H1 (cell line): ENCODE results near the gene HSPBP1. TPM values are rescaled to one million over a fixed set of nuclear protein-coding genes. Genes with fewer than 3 reads are reported as not detected.

Experiments
- CTCF ChIA-PET: fragments of 300-600 bp; sonication (Branson Sonifier 250); formaldehyde crosslinking; loops from one replicate; lab custom pipeline; 2021; ENCODE audit not compliant: partially characterized antibody; lab: Charles Lee
- POLR2A ChIA-PET: fragments of 300-600 bp; sonication (Branson Sonifier 250); formaldehyde crosslinking; loops from one replicate; lab custom pipeline; 2021; ENCODE audit warnings: inconsistent platforms; ENCODE audit not compliant: partially characterized antibody; lab: Charles Lee
- DNase-seq, 2 experiments: peaks; one replicate each; pipeline versions ENCODE4 v3.0.0 to v3.0.0-alpha.2; 2010 to 2022; ENCODE audit warnings: low spot score in 2 of 2, low read depth in 1 of 2, mixed read lengths in 1 of 2
- FAIRE-seq: peaks from 2 replicates; lab custom pipeline; 2011; peaks lifted over from hg19 to GRCh38; lab: Jason Lieb, UNC
- H2AFZ ChIP-seq: 2 replicates; pipeline ENCODE4 v1.8.1; 2012; ENCODE audit warnings: low read length, inconsistent platforms
- H2AK5ac ChIP-seq: 2 replicates; pipeline ENCODE4 v1.6.1; 2013; ENCODE audit warnings: low read depth, low read length
- H2BK120ac ChIP-seq: replicated peaks from 2 replicates; pipeline ENCODE3; 2013; ENCODE audit warnings: low read depth, low read length, inconsistent platforms
- H2BK12ac ChIP-seq: 2 replicates; pipeline ENCODE4 v1.6.1; 2013; ENCODE audit warnings: low read depth, low read length
- H2BK15ac ChIP-seq: 2 replicates; pipeline ENCODE4 v1.6.1; 2013; ENCODE audit warnings: low read length
- H2BK20ac ChIP-seq: 2 replicates; pipeline ENCODE4 v1.6.1; 2013; ENCODE audit warnings: low read length
- H2BK5ac ChIP-seq: 2 replicates; pipeline ENCODE4 v1.6.1; 2013; ENCODE audit warnings: low read depth, low read length
- H3K14ac ChIP-seq: 2 replicates; pipeline ENCODE4 v1.6.1; 2013; ENCODE audit warnings: inconsistent platforms; ENCODE audit not compliant: insufficient read length
- H3K18ac ChIP-seq: 2 replicates; pipeline ENCODE4 v1.6.1; 2013; ENCODE audit warnings: low read length; ENCODE audit errors: extremely low read depth
- H3K23ac ChIP-seq: 2 replicates; pipeline ENCODE4 v1.6.1; 2013; ENCODE audit warnings: inconsistent platforms; ENCODE audit not compliant: insufficient read length
- H3K23me2 ChIP-seq: 2 replicates; pipeline ENCODE4 v1.6.1; 2013; ENCODE audit warnings: low read depth, low read length
- H3K27ac ChIP-seq: 2 replicates; pipeline ENCODE4 v1.6.1; 2011; ENCODE audit warnings: low read depth, low read length, inconsistent platforms
- H3K27me3 ChIP-seq, 4 experiments: replicated peaks in 1 of 4; 1 replicate in 1 of 4; 2 replicates in 3 of 4; pipeline versions ENCODE4 v1.6.1 to v1.8.1; 2011 to 2013; ENCODE audit warnings: low read length in 3 of 4, mild to moderate bottlenecking in 3 of 4, inconsistent platforms in 2 of 4, mixed read lengths in 2 of 4, moderate library complexity in 1 of 4; ENCODE audit not compliant: control insufficient read depth in 3 of 4, insufficient read depth in 3 of 4; ENCODE audit errors: extremely low read depth in 1 of 4
- H3K36me3 ChIP-seq, 4 experiments: 2 replicates each; pipeline versions ENCODE4 v1.6.1 to v1.8.1; 2011 to 2013; ENCODE audit warnings: mild to moderate bottlenecking in 4 of 4, low read length in 3 of 4, moderate library complexity in 2 of 4, control low read depth in 1 of 4, inconsistent platforms in 1 of 4; ENCODE audit not compliant: insufficient read depth in 4 of 4, control insufficient read depth in 2 of 4
- H3K4ac ChIP-seq: replicated peaks from 2 replicates; pipeline ENCODE3; 2013; ENCODE audit warnings: low read length, low read depth, mixed read lengths, inconsistent platforms; ENCODE audit not compliant: insufficient read length
- H3K4me1 ChIP-seq, 4 experiments: replicated peaks in 1 of 4; 1 replicate in 1 of 4; 2 replicates in 3 of 4; pipeline versions ENCODE4 v1.6.1 to v1.8.1; 2011 to 2013; ENCODE audit warnings: low read length in 3 of 4, inconsistent platforms in 2 of 4, mixed read lengths in 1 of 4; ENCODE audit not compliant: insufficient read depth in 4 of 4, control insufficient read depth in 3 of 4
- H3K4me2 ChIP-seq, 2 experiments: 2 replicates each; pipeline versions ENCODE4 v1.6.1 to v1.8.1; 2011 to 2013; ENCODE audit warnings: low read depth in 2 of 2, low read length in 2 of 2, control low read depth in 1 of 2, inconsistent platforms in 1 of 2, mild to moderate bottlenecking in 1 of 2; ENCODE audit not compliant: insufficient read depth in 1 of 2
- H3K4me3 ChIP-seq, 4 experiments: fragments of 200-600, 300-600 bp in 1 of 4; sonication (generic), shearing (Covaris generic), sonication (Bioruptor Twin) in 1 of 4; 2 replicates each; pipeline versions ENCODE4 v1.5.1 to v1.8.1; 2011 to 2016; ENCODE audit warnings: low read length in 4 of 4, low read depth in 3 of 4, control low read depth in 2 of 4, inconsistent platforms in 2 of 4, mild to moderate bottlenecking in 2 of 4, mixed read lengths in 1 of 4, moderate library complexity in 1 of 4; ENCODE audit not compliant: insufficient read depth in 2 of 4; ENCODE audit errors: extremely low read depth in 1 of 4
- H3K56ac ChIP-seq: replicated peaks from 2 replicates; pipeline ENCODE3; 2013; ENCODE audit warnings: low read depth, mild to moderate bottlenecking, mixed read lengths, low read length, inconsistent platforms; ENCODE audit not compliant: insufficient read length
- H3K79me1 ChIP-seq: 2 replicates; pipeline ENCODE4 v1.6.1; 2013; ENCODE audit warnings: low read depth, low read length, control low read depth
- H3K79me2 ChIP-seq, 2 experiments: 2 replicates each; pipeline versions ENCODE4 v1.6.1 to v1.8.1; 2012 to 2013; ENCODE audit warnings: low read length in 2 of 2, mild to moderate bottlenecking in 2 of 2, inconsistent platforms in 1 of 2; ENCODE audit not compliant: insufficient read depth in 2 of 2, control insufficient read depth in 1 of 2
- H3K9ac ChIP-seq, 4 experiments: replicated peaks in 1 of 4; 1 replicate in 1 of 4; 2 replicates in 3 of 4; pipeline versions ENCODE4 v1.6.1 to v1.8.1; 2011 to 2013; ENCODE audit warnings: low read depth in 3 of 4, low read length in 3 of 4, control low read depth in 2 of 4, mild to moderate bottlenecking in 2 of 4, moderate library complexity in 2 of 4, inconsistent platforms in 1 of 4; ENCODE audit errors: extremely low read depth in 1 of 4
- H3K9me3 ChIP-seq, 2 experiments: 2 replicates each; pipeline versions ENCODE4 v1.6.1 to v1.8.1; 2012 to 2013; ENCODE audit warnings: mild to moderate bottlenecking in 2 of 2, moderate library complexity in 2 of 2, control low read depth in 1 of 2, inconsistent platforms in 1 of 2, low read depth in 1 of 2, low read length in 1 of 2, mixed read lengths in 1 of 2; ENCODE audit not compliant: insufficient read depth in 2 of 2
- H4K20me1 ChIP-seq, 2 experiments: replicated peaks in 1 of 2; 2 replicates each; pipeline versions ENCODE3 to v1.8.1; 2011 to 2013; ENCODE audit warnings: inconsistent platforms in 2 of 2, low read length in 2 of 2, mild to moderate bottlenecking in 1 of 2; ENCODE audit not compliant: insufficient read depth in 2 of 2, control insufficient read depth in 1 of 2
- H4K5ac ChIP-seq: 2 replicates; pipeline ENCODE4 v1.6.1; 2013; ENCODE audit warnings: low read length, low read depth, mixed read lengths, inconsistent platforms; ENCODE audit not compliant: insufficient read length
- H4K8ac ChIP-seq: 2 replicates; pipeline ENCODE4 v1.8.0; 2013; ENCODE audit warnings: mild to moderate bottlenecking, moderate library complexity, low read length, inconsistent platforms; ENCODE audit not compliant: insufficient read depth; ENCODE audit errors: extremely low read depth
- H4K91ac ChIP-seq: replicated peaks from 2 replicates; pipeline ENCODE3; 2013; ENCODE audit warnings: low read length, mixed read lengths, inconsistent platforms; ENCODE audit not compliant: insufficient read length
- CBX8 ChIP-seq: fragments of 300-800, 300-1000 bp; sonication (generic); IDR thresholded peaks from 2 replicates; pipeline ENCODE4 v1.7.1; 2016; ENCODE audit warnings: low read depth, low read length, borderline replicate concordance
- EP300 ChIP-seq, 2 experiments: IDR thresholded peaks; 1 replicate in 1 of 2; 2 replicates in 1 of 2; pipeline ENCODE4 v1.6.1; 2011 to 2012; ENCODE audit warnings: low read depth in 2 of 2, low read length in 2 of 2, mild to moderate bottlenecking in 2 of 2, borderline replicate concordance in 1 of 2, inconsistent platforms in 1 of 2, moderate library complexity in 1 of 2
- EZH2 ChIP-seq: fragments of 200-600 bp; sonication (generic); IDR thresholded peaks from 2 replicates; pipeline ENCODE4 v1.7.1; 2012; ENCODE audit warnings: low read depth, mild to moderate bottlenecking, moderate library complexity, low read length, inconsistent platforms; ENCODE audit not compliant: severe bottlenecking
- GTF2F1 ChIP-seq: IDR thresholded peaks from 2 replicates; pipeline ENCODE4 v1.6.1; 2012; ENCODE audit warnings: low read depth, low read length, improper control_type of control experiment, borderline replicate concordance
- JUND ChIP-seq: IDR thresholded peaks from 2 replicates; pipeline ENCODE4 v1.6.1; 2011; ENCODE audit warnings: mild to moderate bottlenecking, improper control_type of control experiment, low read length
- KDM4A ChIP-seq: IDR thresholded peaks from one replicate; pipeline ENCODE4 v1.7.1; 2012; ENCODE audit warnings: low read depth, mild to moderate bottlenecking, moderate library complexity, low read length, inconsistent platforms; ENCODE audit not compliant: severe bottlenecking
- MAFK ChIP-seq: IDR thresholded peaks from 2 replicates; pipeline ENCODE4 v1.6.1; 2012; ENCODE audit warnings: low read depth, mild to moderate bottlenecking, improper control_type of control experiment, low read length
- PHF8 ChIP-seq: fragments of 200-600 bp; sonication (generic); conservative IDR thresholded peaks from 2 replicates; pipeline ENCODE4 v1.7.1; 2012; ENCODE audit warnings: low read depth, mild to moderate bottlenecking, inconsistent platforms, low read length, moderate library complexity
- POLR2AphosphoS5 ChIP-seq: IDR thresholded peaks from 2 replicates; pipeline ENCODE4 v1.6.1; 2011; ENCODE audit warnings: low read depth, low read length
- POU5F1 ChIP-seq: IDR thresholded peaks from 2 replicates; pipeline ENCODE4 v1.6.1; 2011; ENCODE audit warnings: low read depth, mild to moderate bottlenecking, low read length, moderate library complexity
- SIRT6 ChIP-seq: IDR thresholded peaks from one replicate; pipeline ENCODE4 v1.7.1; 2012; ENCODE audit warnings: low read length, inconsistent platforms
- SRF ChIP-seq: IDR thresholded peaks from 2 replicates; pipeline ENCODE4 v1.6.1; 2011; ENCODE audit warnings: mild to moderate bottlenecking, low read depth, low read length, moderate library complexity
- USF2 ChIP-seq: IDR thresholded peaks from 2 replicates; pipeline ENCODE4 v1.6.1; 2011; ENCODE audit warnings: low read length, improper control_type of control experiment
- WGBS, 2 experiments: shearing (Covaris generic) in 1 of 2; methylation state at CpG; one replicate each; pipeline versions ENCODE4 v1.1.6 to v1.1.7; 2013 to 2015; ENCODE audit warnings: low lambda C conversion rate in 2 of 2, mixed read lengths in 2 of 2, inconsistent platforms in 1 of 2, low coverage in 1 of 2, missing lambda C conversion rate in 1 of 2; ENCODE audit not compliant: insufficient replicate concordance in 2 of 2, insufficient coverage in 1 of 2, insufficient read length in 1 of 2; ENCODE audit errors: extremely low coverage in 1 of 2, missing lambda C conversion rate in 1 of 2; 5-methylcytosine and 5-hydroxymethylcytosine counted together
- polyA plus RNA-seq, 7 experiments: library from polyadenylated mRNA; depleted of rRNA in 3 of 7; stranded (reverse) in 5 of 7; unstranded in 2 of 7; fragments of >200 nt in 5 of 7; fragments of 200-250 nt in 2 of 7; gene quantifications; 1 replicate in 5 of 7; 2 replicates in 1 of 7; 4 replicates in 1 of 7; pipeline versions ENCODE4 v1.2.1 to v1.2.3, GENCODE V29; 2011 to 2013; ENCODE audit warnings: missing spikeins in 2 of 7, mixed read lengths in 2 of 7
- total RNA-seq: library from RNA; stranded (reverse); fragmentation: NEBNext Ultra II Directional; extraction: Animal tissue kit (Norgen Biotek cat#: 25700); gene quantifications from 2 replicates; pipeline ENCODE4 v1.2.1, GENCODE V29; 2021

Gene HSPBP1
- total and polyA plus RNA-seq, 2 of the 8 experiments (the other 6 are each of a cell fraction or from before 2014, with no cell fraction given), result 63.4 to 100 TPM

- Histone ChIP-seq H3K4me2 (no peak overlapping the region), H4K91ac (no peak overlapping the region), H4K8ac (no peak overlapping the region), H3K14ac (no peak overlapping the region), H3K4me1 (peaks cover 0 to 3% (median 0%) of the 10 kb centered on the region in 4 experiments; a peak in 1 of 7 replicates), H3K56ac (no peak overlapping the region), H2BK120ac (no peak overlapping the region), H2BK5ac (no peak overlapping the region), H2BK15ac (no peak overlapping the region), H3K4ac (no peak overlapping the region), H2BK12ac (no peak overlapping the region), H3K4me3 (no peak overlapping the region), H4K20me1 (peaks cover 0 to 10% of the 10 kb centered on the region in 2 experiments), H3K9me3 (peaks cover 0 to 3% of the 10 kb centered on the region in 2 experiments; a peak in 2 of 4 replicates), H3K18ac (no peak overlapping the region), H3K27ac (no peak overlapping the region), H3K23ac (no peak overlapping the region), H3K79me1 (peaks cover 10% of the 10 kb centered on the region), H2AK5ac (no peak overlapping the region), H2BK20ac (no peak overlapping the region), H3K9ac (no peak overlapping the region), H2AFZ (no peak overlapping the region), H3K79me2 (peaks cover 0 to 6% of the 10 kb centered on the region in 2 experiments; a peak in 1 of 4 replicates), H4K5ac (no peak overlapping the region), H3K27me3 (no peaks in the 10 kb centered on the region), H3K36me3 (peaks cover 0 to under 1% (median 0%) of the 10 kb centered on the region in 4 experiments; a peak in 3 of 8 replicates), H3K23me2 (peaks cover 9% of the 10 kb centered on the region; the same call in 1 of the 2 replicates)
- WGBS, 2 experiments, result 95% methylated on average over 8 of the region's 8 CpGs; no CpG with 5 or more reads in 1 of the 2 experiments
- POLR2A ChIA-PET, result interaction anchor here (1.1 to 1.7 kb wide), 5 partner anchors 12 to 139 kb away, joined by 3 to 6 read pairs (median 4); partner anchors contain the start of genes TMEM238 and UBE2S
- DNase-seq, result no peak
- CTCF ChIA-PET, result interaction anchor here (1.2 to 1.9 kb wide), 4 partner anchors 9 to 168 kb away, joined by 4 to 7 read pairs (median 6); partner anchors contain the start of gene HSPBP1
- no peak for FAIRE-seq
- TF ChIP-seq POLR2AphosphoS5 (no peak), JUND (no peak), SIRT6 (no peak), GTF2F1 (no peak), EP300 (IDR thresholded peaks at IDR 0.05; ENCODE audit: borderline replicate concordance in 1 of 2, low read depth in 2 of 2, low read length in 2 of 2) (no peak), MAFK (no peak), USF2 (no peak), PHF8 (no peak), EZH2 (no peak), CBX8 (no peak), KDM4A (no peak), POU5F1 (no peak), SRF (no peak)
These were observed 10.6 kb downstream of the HSPBP1 start for GRCh38 chr19:55269299-55269698.
